K562 (cell line): Measurements from ENCODE around the gene TBC1D25. TPM values are rescaled to one million over a fixed set of nuclear protein-coding genes. Genes with fewer than 3 reads are reported as not detected.

Experiments used
- ATAC-seq: fragments of 200-7000 bp; cut with Tn5 transposase; 3 replicates; pipeline ENCODE4 v1.9.1; 2020; ENCODE audit warnings: moderate library complexity
- BruUV-seq: library from RNA; stranded (reverse); fragments of 400-500 nt; replicated peaks from 2 replicates; lab custom pipeline; 2021; lab: Mats Ljungman, UMichigan
- CTCF ChIA-PET: fragments of 300-600 bp; formaldehyde crosslinking; extraction: SDS; loops from one replicate; lab custom pipeline; 2021; ENCODE audit warnings: low intra/inter-chr PET ratio; lab: Yijun Ruan, JAX
- POLR2A ChIA-PET: fragments of 300-600, 350-650 bp; sonication (Branson Sonifier 250); formaldehyde crosslinking; extraction: SDS; loops from one replicate; lab custom pipeline; 2021; ENCODE audit warnings: antibody characterized with exemption, inconsistent platforms; lab: Yijun Ruan, JAX
- DNase-seq, 4 experiments: peaks; one replicate each; pipeline versions ENCODE4 v3.0.0 to v3.0.0-alpha.2; 2011 to 2018; ENCODE audit warnings: low spot score in 3 of 4, mixed read lengths in 3 of 4; ENCODE audit errors: extremely low read depth in 1 of 4
- FAIRE-seq: peaks from 2 replicates; lab custom pipeline; 2011; peaks lifted over from hg19 to GRCh38; lab: Jason Lieb, UNC
- H2AFZ ChIP-seq: 2 replicates; pipeline ENCODE4 v1.6.0; 2011; ENCODE audit warnings: low read depth, low read length, control low read depth, inconsistent platforms
- H3K27ac ChIP-seq: fragments of 200-600 bp; 3 replicates; pipeline ENCODE4 v1.8.0; 2011; ENCODE audit warnings: low read depth, mild to moderate bottlenecking, control low read depth, inconsistent platforms, low read length, moderate library complexity, mixed read lengths; ENCODE audit errors: extremely low read depth
- H3K27me3 ChIP-seq, 2 experiments: fragments of 300-600 bp in 1 of 2; 2 replicates in 1 of 2; 3 replicates in 1 of 2; pipeline versions ENCODE4 v1.6.0 to v1.8.0; 2011; ENCODE audit warnings: inconsistent platforms in 2 of 2, low read length in 2 of 2, mild to moderate bottlenecking in 1 of 2, mixed read lengths in 1 of 2, moderate library complexity in 1 of 2; ENCODE audit not compliant: control insufficient read depth in 2 of 2, insufficient read depth in 2 of 2
- H3K36me3 ChIP-seq: fragments of 300-600 bp; 3 replicates; pipeline ENCODE4 v1.8.0; 2011; ENCODE audit warnings: mild to moderate bottlenecking, low read length, inconsistent platforms; ENCODE audit not compliant: control insufficient read depth, insufficient read depth
- H3K4me1 ChIP-seq, 2 experiments: fragments of 200-600 bp in 1 of 2; replicated peaks in 1 of 2; 2 replicates in 1 of 2; 3 replicates in 1 of 2; pipeline versions ENCODE4 v1.5.1 to v1.8.0; 2011; ENCODE audit warnings: inconsistent platforms in 2 of 2, low read length in 2 of 2, mild to moderate bottlenecking in 1 of 2, mixed read lengths in 1 of 2, moderate library complexity in 1 of 2; ENCODE audit not compliant: control insufficient read depth in 2 of 2, insufficient read depth in 2 of 2
- H3K4me2 ChIP-seq: 2 replicates; pipeline ENCODE4 v1.6.1; 2011; ENCODE audit warnings: low read length, control low read depth, inconsistent platforms, mixed read lengths; ENCODE audit not compliant: insufficient read depth
- H3K4me3 ChIP-seq: fragments of 200-600 bp; sonication (generic), shearing (Covaris generic); 2 replicates; pipeline ENCODE4 v1.5.1; 2016; ENCODE audit warnings: control low read depth, inconsistent platforms
- H3K79me2 ChIP-seq: fragments of 200-600 bp; 3 replicates; pipeline ENCODE4 v1.8.0; 2011; ENCODE audit warnings: low read length, inconsistent platforms; ENCODE audit not compliant: control insufficient read depth, insufficient read depth
- H3K9ac ChIP-seq, 2 experiments: 2 replicates each; pipeline versions ENCODE4 v1.6.0 to v1.6.1; 2011; ENCODE audit warnings: low read depth in 2 of 2, low read length in 2 of 2, control low read depth in 1 of 2, inconsistent platforms in 1 of 2, mild to moderate bottlenecking in 1 of 2, mixed read lengths in 1 of 2; ENCODE audit not compliant: insufficient read depth in 1 of 2
- H3K9me1 ChIP-seq: one replicate; pipeline ENCODE4 v1.6.0; 2011; ENCODE audit warnings: inconsistent platforms, mild to moderate bottlenecking, low read length, moderate library complexity; ENCODE audit not compliant: control insufficient read depth, insufficient read depth
- H3K9me3 ChIP-seq: replicated peaks from 2 replicates; pipeline ENCODE4 v1.5.1; 2011; ENCODE audit warnings: low read depth, low read length, inconsistent platforms; ENCODE audit not compliant: control insufficient read depth, insufficient read depth
- H4K20me1 ChIP-seq: replicated peaks from 2 replicates; pipeline ENCODE4 v1.6.1; 2011; ENCODE audit warnings: low read length, inconsistent platforms, mixed read lengths; ENCODE audit not compliant: control insufficient read depth, insufficient read depth
- ADNP ChIP-seq: fragments of 200-800 bp; sonication (Bioruptor generic); IDR thresholded peaks from 2 replicates; pipeline ENCODE4 v1.6.1; 2016; ENCODE audit warnings: missing genetic modification characterization, missing compliant biosample characterization
- CLOCK ChIP-seq: fragments of 250-450 bp; sonication (Bioruptor Pico); IDR thresholded peaks from 2 replicates; pipeline ENCODE4 v1.4.0; 2020; ENCODE audit warnings: mild to moderate bottlenecking, moderate library complexity, borderline replicate concordance
- HDAC6 ChIP-seq: IDR thresholded peaks from 2 replicates; pipeline ENCODE4 v1.6.1; 2012; ENCODE audit warnings: low read depth, mild to moderate bottlenecking, control low read depth, inconsistent platforms, low read length, moderate library complexity
- KDM5B ChIP-seq: fragments of 200-600 bp; sonication (generic); IDR thresholded peaks from 2 replicates; pipeline ENCODE4 v1.6.1; 2012; ENCODE audit warnings: low read depth, mild to moderate bottlenecking, moderate library complexity, low read length, control low read depth, inconsistent platforms; ENCODE audit not compliant: insufficient replicate concordance
- NFE2L1 ChIP-seq: fragments of 450-650 bp; IDR thresholded peaks from 2 replicates; pipeline ENCODE4 v1.6.1; 2016; ENCODE audit warnings: missing genetic modification characterization, low read depth, mild to moderate bottlenecking, missing compliant biosample characterization, moderate library complexity, borderline replicate concordance
- PATZ1 ChIP-seq: fragments of 250-450 bp; sonication (Bioruptor Pico); IDR thresholded peaks from 2 replicates; pipeline ENCODE4 v1.5.0; 2020; ENCODE audit warnings: mild to moderate bottlenecking, borderline replicate concordance
- PHF21A ChIP-seq: fragments of 450-650 bp; IDR thresholded peaks from 2 replicates; pipeline ENCODE4 v1.6.1; 2017; ENCODE audit warnings: low read depth, borderline replicate concordance
- POLR2G ChIP-seq: fragments of 200-400 bp; formaldehyde crosslinking; IDR thresholded peaks from 2 replicates; pipeline ENCODE4 v1.6.1; 2017; ENCODE audit warnings: low read depth, mild to moderate bottlenecking, antibody characterized with exemption, low read length, moderate library complexity
- RBFOX2 ChIP-seq: fragments of 200-400 bp; formaldehyde crosslinking; IDR thresholded peaks from 2 replicates; pipeline ENCODE4 v1.6.1; 2017; ENCODE audit warnings: low read depth, mild to moderate bottlenecking, low read length, moderate library complexity
- RBM17 ChIP-seq: fragments of 200-400 bp; formaldehyde crosslinking; IDR thresholded peaks from 2 replicates; pipeline ENCODE4 v1.6.1; 2017; ENCODE audit warnings: low read depth, mild to moderate bottlenecking, low read length, borderline replicate concordance
- SIN3B ChIP-seq: fragments of 450-650 bp; IDR thresholded peaks from 2 replicates; pipeline ENCODE4 v1.6.1; 2017; ENCODE audit warnings: low read depth, mild to moderate bottlenecking, moderate library complexity
- SUPT5H ChIP-seq: fragments of 450-650 bp; IDR thresholded peaks from 2 replicates; pipeline ENCODE4 v1.6.1; 2016
- ZBED1 ChIP-seq: IDR thresholded peaks from 2 replicates; pipeline ENCODE4 v1.6.1; 2014
- ZFP1 ChIP-seq: fragments of 450-650 bp; formaldehyde crosslinking; IDR thresholded peaks from 2 replicates; pipeline ENCODE4 v1.4.0; 2020; ENCODE audit warnings: mild to moderate bottlenecking, mixed read lengths
- ZNF121 ChIP-seq: sonication (generic); formaldehyde crosslinking; conservative IDR thresholded peaks from 2 replicates; pipeline ENCODE4 v1.8.0; 2022; ENCODE audit warnings: missing genetic modification reagents
- ZNF707 ChIP-seq: fragments of 250-450 bp; sonication (Bioruptor Pico); conservative IDR thresholded peaks from 2 replicates; pipeline ENCODE4 v1.8.0; 2022; ENCODE audit warnings: inconsistent platforms, mild to moderate bottlenecking, moderate library complexity
- WGBS: fragments of 100-300 bp; shearing (Covaris generic); methylation state at CpG from one replicate; pipeline ENCODE4 v1.1.6; 2016; ENCODE audit warnings: low coverage, mixed read lengths; ENCODE audit not compliant: insufficient coverage; ENCODE audit errors: missing lambda C conversion rate; 5-methylcytosine and 5-hydroxymethylcytosine counted together
- in situ Hi-C: fragments of 300-500 bp; cut with MboI; formaldehyde crosslinking; loops from 4 replicates; pipeline ENCODE4 v1.15.0; 2018; ENCODE audit warnings: inconsistent platforms, mixed read lengths
- intact Hi-C: fragments of 100-400 bp; cut with micrococcal nuclease; formaldehyde crosslinking; loops from 2 replicates; pipeline ENCODE4 v1.14.2; 2022
- polyA plus RNA-seq, 8 experiments: library from polyadenylated mRNA; depleted of rRNA in 4 of 8; stranded (reverse) in 5 of 8; unstranded in 3 of 8; fragments of >200 nt; fragmentation: Nextera tagmentation in 2 of 8; fragmentation: Illumina TruSeq in 1 of 8; extraction: Ambion mirVana in 2 of 8; extraction: Trizol in 1 of 8; gene quantifications; 2 replicates each; pipeline versions ENCODE4 v1.2.1 to v1.2.3, GENCODE V29; 2011 to 2014; ENCODE audit warnings: inconsistent platforms in 1 of 8, missing spikeins in 1 of 8
- total RNA-seq, 7 experiments: library from RNA; depleted of rRNA in 6 of 7; stranded (reverse); fragments of >200 nt in 6 of 7; fragmentation: Illumina TruSeq in 2 of 7; extraction: Trizol in 2 of 7; gene quantifications; 2 replicates each; pipeline versions ENCODE4 v1.2.1 to v1.2.3, GENCODE V29; 2011 to 2021; ENCODE audit warnings: low replicate concordance in 1 of 7

TBC1D25 gene
- total and polyA plus RNA-seq, 9 of the 15 experiments (the other 6 are each of a cell fraction or from before 2014, with no cell fraction given) = 0.62 to 10.6 (median 3.9) TPM

GRCh38 chrX:48578661-48579128 is 39.2 kb downstream of the TBC1D25 start (continued):
- TF ChIP-seq PATZ1 (CRISPR knock-in tag) (no peak), ADNP (tag) (no peak), ZFP1 (CRISPR knock-in tag) (no peak), HDAC6 (no peak), RBM17 (no peak), ZBED1 (no peak), ZNF121 (CRISPR knock-in tag) (no peak)

GRCh38 chrX:48579259-48579658 is 39.7 kb downstream of the TBC1D25 start:
- TF ChIP-seq POLR2G = 0 out of 2 replicates have a peak, but pooled peaks have one; percentile 18
- TF ChIP-seq PHF21A = no peak
- no peak for TF ChIP-seq CLOCK (CRISPR knock-in tag)
- 0 out of 2 replicates have a peak, but pooled peaks have one; percentile 8 for TF ChIP-seq SUPT5H
- no peak for TF ChIP-seq ZNF707 (CRISPR knock-in tag)
- TF ChIP-seq SIN3B = no peak
- TF ChIP-seq NFE2L1 (tag) = no peak
- TF ChIP-seq RBFOX2 = peak; percentile 44; the same call in 1 of the 2 replicates
- TF ChIP-seq KDM5B = peak; percentile 21

More at GRCh38 chrX:48579259-48579658, 39.7 kb downstream of the TBC1D25 start:
- H3K4me2 ChIP-seq = no peak overlapping the region
- no peaks in the 10 kb centered on the region for H3K27me3 ChIP-seq
- in situ Hi-C loops (no loop called here), intact Hi-C loops (loop anchor here (10.0 kb wide), 1 partner anchor 54 kb away; the partner anchor contains the start of gene EBP)
- peaks cover 10 to 14% of the 10 kb centered on the region in 2 experiments; a peak in 4 of 5 replicates for H3K4me1 ChIP-seq
- BruUV-seq = no TSS peak
- ATAC-seq = peak; percentile 29
- H3K4me3 ChIP-seq = no peak overlapping the region
- no peak overlapping the region for H2AFZ ChIP-seq
- peaks cover 47% of the 10 kb centered on the region for H3K36me3 ChIP-seq
- DNase-seq = no peak
- no peak overlapping the region for H3K27ac ChIP-seq
- no peaks in the 10 kb centered on the region for H3K9me3 ChIP-seq
- FAIRE-seq = no peak
- WGBS = 81% methylated on average over 3 of the region's 3 CpGs
- H3K9ac ChIP-seq = no peak overlapping the region
- H3K9me1 ChIP-seq = peaks cover 10% of the 10 kb centered on the region
- peaks cover 34% of the 10 kb centered on the region for H3K79me2 ChIP-seq
- CTCF ChIA-PET = no interaction called here
- peaks cover 15% of the 10 kb centered on the region; the same call in 1 of the 2 replicates for H4K20me1 ChIP-seq
- POLR2A ChIA-PET = interaction anchor here (0.5 to 1.8 kb wide), 6 partner anchors 11 to 1460 kb away, joined by 3 to 8 read pairs (median 3); no protein-coding TSS in a partner anchor
